ENCODE data around the gene TMEM220. TPM values are rescaled to one million over a fixed set of nuclear protein-coding genes. Genes with fewer than 3 reads are reported as not detected.

TMEM220 gene
- total RNA-seq, 6 experiments from 2014 or later, result 4.0 to 5.1 (median 5.0) TPM

GRCh38 chr17:10666906-10667305 is 62.9 kb downstream of the TMEM220 start:
- Mint-ChIP-seq H3K9me3 (no peaks in the 10 kb centered on the region), H3K27me3 (ENCODE audit: insufficient read depth) (peaks cover 2% of the 10 kb centered on the region), H3K4me3 (no peak overlapping the region), H3K4me1 (ENCODE audit: low read depth) (peaks cover 24% of the 10 kb centered on the region), H3K36me3 (ENCODE audit: low read depth) (no peaks in the 10 kb centered on the region; the same call in 1 of the 2 replicates), H3K27ac (no peak overlapping the region)
- TF ChIP-seq, protein P1, sequence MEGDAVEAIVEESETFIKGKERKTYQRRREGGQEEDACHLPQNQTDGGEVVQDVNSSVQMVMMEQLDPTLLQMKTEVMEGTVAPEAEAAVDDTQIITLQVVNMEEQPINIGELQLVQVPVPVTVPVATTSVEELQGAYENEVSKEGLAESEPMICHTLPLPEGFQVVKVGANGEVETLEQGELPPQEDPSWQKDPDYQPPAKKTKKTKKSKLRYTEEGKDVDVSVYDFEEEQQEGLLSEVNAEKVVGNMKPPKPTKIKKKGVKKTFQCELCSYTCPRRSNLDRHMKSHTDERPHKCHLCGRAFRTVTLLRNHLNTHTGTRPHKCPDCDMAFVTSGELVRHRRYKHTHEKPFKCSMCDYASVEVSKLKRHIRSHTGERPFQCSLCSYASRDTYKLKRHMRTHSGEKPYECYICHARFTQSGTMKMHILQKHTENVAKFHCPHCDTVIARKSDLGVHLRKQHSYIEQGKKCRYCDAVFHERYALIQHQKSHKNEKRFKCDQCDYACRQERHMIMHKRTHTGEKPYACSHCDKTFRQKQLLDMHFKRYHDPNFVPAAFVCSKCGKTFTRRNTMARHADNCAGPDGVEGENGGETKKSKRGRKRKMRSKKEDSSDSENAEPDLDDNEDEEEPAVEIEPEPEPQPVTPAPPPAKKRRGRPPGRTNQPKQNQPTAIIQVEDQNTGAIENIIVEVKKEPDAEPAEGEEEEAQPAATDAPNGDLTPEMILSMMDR (IDR thresholded peaks at IDR 0.05), result no peak
- no peak for DNase-seq

DNA sequence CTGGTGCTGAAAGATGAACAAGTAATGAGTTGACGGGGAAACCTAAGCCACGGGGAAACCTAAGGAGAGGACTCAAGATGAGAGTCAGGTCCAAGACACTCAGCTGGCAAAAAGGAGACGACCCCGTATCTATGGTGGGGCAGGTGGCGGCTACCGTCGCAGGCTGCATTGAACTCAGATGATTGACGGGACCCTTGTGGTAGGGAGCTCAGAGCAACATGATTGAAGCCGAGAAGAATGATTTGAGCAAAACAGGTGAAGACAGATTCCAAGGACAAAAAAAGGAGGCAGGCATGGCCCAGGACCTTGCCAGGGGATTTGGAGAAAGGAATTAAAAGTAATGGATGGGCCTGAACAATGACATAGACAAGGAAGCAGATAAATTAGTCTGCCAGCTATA is 65.3 kb downstream of the TMEM220 start:
- DNase-seq, result no peak
- Mint-ChIP-seq H3K27ac (no peak overlapping the region), H3K4me3 (no peak overlapping the region), H3K36me3 (ENCODE audit: low read depth) (no peaks in the 10 kb centered on the region; the same call in 1 of the 2 replicates), H3K9me3 (no peaks in the 10 kb centered on the region), H3K4me1 (ENCODE audit: low read depth) (peaks cover 12% of the 10 kb centered on the region), H3K27me3 (ENCODE audit: insufficient read depth) (peaks cover 2% of the 10 kb centered on the region)
- TF ChIP-seq, protein P1 (IDR thresholded peaks at IDR 0.05), result no peak

Other genes starting within 250 kb of the TMEM220 start
- not detected for gene MYH1, start 211.5 kb downstream of the TMEM220 start, total RNA-seq (2021; fragmentation: NEBNext Ultra II Directional; extraction: Animal tissue kit (Norgen Biotek cat#: 25700))
- gene MYH2, start 180.4 kb downstream of the TMEM220 start, total RNA-seq (2021; fragmentation: NEBNext Ultra II Directional; extraction: Animal tissue kit (Norgen Biotek cat#: 25700)), result under 1 TPM in 1 of 6 experiments, not detected in 5; 0.14 TPM
- 1 to 10 TPM in 1 of 6 experiments, under 1 TPM in 5; 0.28 to 1.5 (median 0.50) TPM for gene MYH3, start 72.7 kb downstream of the TMEM220 start, total RNA-seq (2021; fragmentation: NEBNext Ultra II Directional; extraction: Animal tissue kit (Norgen Biotek cat#: 25700))
- gene SCO1, start 32.5 kb downstream of the TMEM220 start, total RNA-seq (2021; fragmentation: NEBNext Ultra II Directional; extraction: Animal tissue kit (Norgen Biotek cat#: 25700)), result 10 to 100 TPM; 30.7 to 41.4 (median 33.5) TPM
- gene ADPRM, start 32.4 kb downstream of the TMEM220 start, total RNA-seq (2021; fragmentation: NEBNext Ultra II Directional; extraction: Animal tissue kit (Norgen Biotek cat#: 25700)), result 10 to 100 TPM in 1 of 6 experiments, 1 to 10 TPM in 5; 5.9 to 10.9 (median 7.1) TPM
- gene TMEM238L, start 74.1 kb upstream of the TMEM220 start, total RNA-seq (2021; fragmentation: NEBNext Ultra II Directional; extraction: Animal tissue kit (Norgen Biotek cat#: 25700)), result not detected
- not detected for gene PIRT, start 108.1 kb upstream of the TMEM220 start, total RNA-seq (2021; fragmentation: NEBNext Ultra II Directional; extraction: Animal tissue kit (Norgen Biotek cat#: 25700))

All from HFFc6 (cell line).